Esophagus squamous epithelium (tissue), 5 donors: ENCODE measurements around the gene TMEM60. TPM values are rescaled to one million over a fixed set of nuclear protein-coding genes. Genes with fewer than 3 reads are reported as not detected.

Experiments
- DNase-seq: peaks from one replicate; lab custom pipeline; 2025; lab: John Stamatoyannopoulos, UW
- H3K27ac ChIP-seq, 4 donors: fragments of 200-600 bp; sonication (generic); one replicate each; pipeline ENCODE4 v1.5.1; 2016 to 2019; ENCODE audit warnings: mild to moderate bottlenecking in 1 of 4
- H3K27me3 ChIP-seq, 4 donors: fragments of 200-600 bp; sonication (generic); 1 replicate in 3 of 4; 2 replicates in 1 of 4; pipeline versions ENCODE4 v1.5.1 to v1.6.0; 2017 to 2021; ENCODE audit warnings: antibody characterized with exemption in 1 of 4
- H3K36me3 ChIP-seq, 3 donors: fragments of 200-600 bp; sonication (generic); one replicate each; pipeline ENCODE4 v1.5.1; 2016 to 2019
- H3K4me1 ChIP-seq, 3 donors: fragments of 200-600 bp; sonication (generic); one replicate each; pipeline ENCODE4 v1.5.1; 2017 to 2019
- H3K4me3 ChIP-seq, 4 donors: fragments of 200-600 bp; sonication (generic); 1 replicate in 3 of 4; 2 replicates in 1 of 4; pipeline ENCODE4 v1.5.1; 2016 to 2019; ENCODE audit warnings: mild to moderate bottlenecking in 2 of 4, moderate library complexity in 1 of 4
- H3K9me3 ChIP-seq, 3 donors: fragments of 200-600 bp; sonication (generic); one replicate each; pipeline ENCODE4 v1.5.1; 2016 to 2019
- POLR2A ChIP-seq, 4 donors: fragments of 450-650 bp; IDR thresholded peaks; one replicate each; pipeline ENCODE4 v1.6.1; 2017; ENCODE audit warnings: antibody characterized with exemption in 4 of 4, mild to moderate bottlenecking in 4 of 4, moderate library complexity in 3 of 4
- WGBS, 2 donors: methylation state at CpG; one replicate each; pipeline ENCODE4 v1.1.5; 2018; 5-methylcytosine and 5-hydroxymethylcytosine counted together
- intact Hi-C: fragments of 100-400 bp; cut with DNase I; formaldehyde crosslinking; loops from one replicate; pipeline ENCODE4 v1.15.0; 2022
- total RNA-seq, 4 donors: library from RNA; depleted of rRNA; stranded (reverse); fragments of >200 nt; gene quantifications; one replicate each; pipeline ENCODE4 v1.1.0, GENCODE V29; 2016
- TF ChIP-seq, protein P1 (sequence below), 6 experiments: fragments of 450-650 bp in 4 of 6; fragments of 200-600 bp in 2 of 6; sonication (generic) in 2 of 6; IDR thresholded peaks; one replicate each; pipeline ENCODE4 v1.5.1; 2016 to 2019; ENCODE audit warnings: antibody characterized with exemption in 6 of 6, mild to moderate bottlenecking in 4 of 6, moderate library complexity in 4 of 6
- donor health status: DM: yes; HTN: yes; CAD: no.

Gene TMEM60
- total RNA-seq, 4 donors from 2014 or later, result 6.9 to 18.8 (median 9.1) TPM

DNA sequence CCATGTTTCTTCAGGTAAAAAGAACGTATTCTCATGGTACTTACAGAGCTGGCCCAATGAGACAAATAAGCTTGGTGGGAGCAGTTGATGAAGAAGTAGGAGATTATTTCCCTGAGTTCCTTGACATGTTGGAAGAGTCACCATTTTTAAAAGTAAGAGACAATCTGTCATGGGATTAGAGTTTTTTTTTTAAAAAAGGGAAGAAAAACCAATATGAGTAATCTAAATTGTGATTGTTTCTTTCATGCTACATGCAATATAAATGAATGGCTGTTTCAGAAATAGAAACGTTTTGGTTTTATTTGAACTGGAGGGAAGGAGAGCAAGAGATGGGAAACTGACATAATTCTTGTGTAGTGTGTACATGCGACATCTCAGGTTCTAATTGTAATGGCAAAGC is 32.8 kb downstream of the TMEM60 start:
- intact Hi-C loops, result no loop called here
- H3K27ac ChIP-seq, result no peak overlapping the region
- no peaks in the 10 kb centered on the region for H3K27me3 ChIP-seq
- no peaks in the 10 kb centered on the region for H3K9me3 ChIP-seq
- H3K4me1 ChIP-seq, result peaks cover 0 to 15% (median 3%) of the 10 kb centered on the region in 3 donors
- peaks cover 0 to 50% (median 0%) of the 10 kb centered on the region in 3 donors for H3K36me3 ChIP-seq
- no peak for DNase-seq
- no peak overlapping the region for H3K4me3 ChIP-seq
- TF ChIP-seq, protein P1, sequence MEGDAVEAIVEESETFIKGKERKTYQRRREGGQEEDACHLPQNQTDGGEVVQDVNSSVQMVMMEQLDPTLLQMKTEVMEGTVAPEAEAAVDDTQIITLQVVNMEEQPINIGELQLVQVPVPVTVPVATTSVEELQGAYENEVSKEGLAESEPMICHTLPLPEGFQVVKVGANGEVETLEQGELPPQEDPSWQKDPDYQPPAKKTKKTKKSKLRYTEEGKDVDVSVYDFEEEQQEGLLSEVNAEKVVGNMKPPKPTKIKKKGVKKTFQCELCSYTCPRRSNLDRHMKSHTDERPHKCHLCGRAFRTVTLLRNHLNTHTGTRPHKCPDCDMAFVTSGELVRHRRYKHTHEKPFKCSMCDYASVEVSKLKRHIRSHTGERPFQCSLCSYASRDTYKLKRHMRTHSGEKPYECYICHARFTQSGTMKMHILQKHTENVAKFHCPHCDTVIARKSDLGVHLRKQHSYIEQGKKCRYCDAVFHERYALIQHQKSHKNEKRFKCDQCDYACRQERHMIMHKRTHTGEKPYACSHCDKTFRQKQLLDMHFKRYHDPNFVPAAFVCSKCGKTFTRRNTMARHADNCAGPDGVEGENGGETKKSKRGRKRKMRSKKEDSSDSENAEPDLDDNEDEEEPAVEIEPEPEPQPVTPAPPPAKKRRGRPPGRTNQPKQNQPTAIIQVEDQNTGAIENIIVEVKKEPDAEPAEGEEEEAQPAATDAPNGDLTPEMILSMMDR (IDR thresholded peaks at IDR 0.05), result no peak
- TF ChIP-seq POLR2A (IDR thresholded peaks at IDR 0.05), result no peak
- WGBS, 2 donors, result 62 to 67% methylated on average over 3 of the region's 3 CpGs

DNA sequence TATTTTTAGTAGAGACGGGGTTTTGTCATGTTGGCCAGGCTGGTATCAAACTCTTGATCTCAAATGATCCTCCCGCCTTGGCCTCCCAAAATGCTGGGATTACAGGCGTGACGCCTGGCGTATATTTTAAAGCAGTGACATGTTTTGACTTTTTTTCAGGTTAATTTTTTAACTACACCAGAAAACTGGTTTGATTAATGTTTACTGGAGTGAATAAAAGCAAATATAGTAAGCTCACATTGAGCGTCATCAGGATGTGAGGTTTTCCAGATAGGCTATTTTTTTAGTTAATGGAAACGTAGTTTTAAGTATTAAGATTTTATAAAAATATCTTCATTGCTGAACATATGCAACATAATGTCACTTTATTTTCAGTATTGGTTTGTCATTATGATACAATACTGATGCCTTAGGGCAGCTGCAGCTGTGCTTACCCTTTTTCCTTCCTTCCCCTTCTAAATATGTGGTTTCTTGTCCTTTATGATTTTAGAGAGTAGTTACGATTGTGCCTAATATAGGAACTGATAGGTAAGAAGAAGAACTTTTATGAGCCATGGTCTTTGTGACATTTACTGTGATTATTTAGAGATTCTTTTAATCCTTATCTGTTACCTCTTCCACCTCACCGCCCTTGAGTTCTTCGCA is 37.3 kb downstream of the TMEM60 start:
- Histone ChIP-seq H3K36me3 (peaks cover 0 to 14% (median 0%) of the 10 kb centered on the region in 3 donors), H3K4me1 (peaks cover 0 to 42% (median 5%) of the 10 kb centered on the region in 3 donors), H3K27me3 (no peaks in the 10 kb centered on the region), H3K4me3 (no peak overlapping the region), H3K9me3 (no peaks in the 10 kb centered on the region), H3K27ac (no peak overlapping the region)
- WGBS, 2 donors, result 87 to 88% methylated on average over 10 of the region's 10 CpGs
- no peak for DNase-seq
- intact Hi-C loops, result no loop called here
- TF ChIP-seq, protein P1 (IDR thresholded peaks at IDR 0.05), result no peak
- TF ChIP-seq POLR2A (IDR thresholded peaks at IDR 0.05), result no peak

DNA sequence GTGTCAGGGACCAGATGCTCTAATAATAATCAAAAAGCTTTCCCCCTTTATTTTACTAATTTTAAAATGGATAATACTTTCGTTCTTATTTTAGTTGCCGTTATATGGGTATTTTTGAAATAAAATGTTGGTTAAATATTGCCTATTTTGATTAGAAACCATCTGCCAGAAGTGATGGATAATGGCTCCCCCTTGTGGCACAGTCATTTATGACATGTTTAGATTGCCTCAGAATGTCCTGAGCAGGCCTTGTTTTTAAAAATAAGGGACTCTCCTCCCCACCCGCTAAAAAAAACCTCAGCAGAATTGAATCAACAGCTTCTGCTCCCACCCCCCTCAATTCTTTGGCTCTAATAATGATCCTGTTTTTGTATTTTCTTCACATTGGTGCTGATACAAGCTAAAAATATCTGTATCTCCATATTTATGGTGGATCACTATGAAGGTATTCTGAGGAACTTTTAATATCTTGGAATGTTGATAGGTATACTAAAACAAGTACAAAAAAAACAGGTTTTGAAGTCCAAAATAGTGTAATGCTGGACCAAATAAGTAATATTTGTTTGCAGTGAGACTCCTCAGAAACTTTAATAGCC is 38.8 kb downstream of the TMEM60 start:
- 0% methylated on average over 3 of the region's 3 CpGs for WGBS, 2 donors
- no peak for TF ChIP-seq POLR2A (IDR thresholded peaks at IDR 0.05)
- TF ChIP-seq, protein P1 (IDR thresholded peaks at IDR 0.05), result peak; percentile 70 to 86 (median 78)
- intact Hi-C loops, result loop anchor here (5.0 kb wide), 1 partner anchor 107 kb away; no protein-coding TSS in a partner anchor
- Histone ChIP-seq H3K4me3 (no peak overlapping the region), H3K36me3 (peaks cover 0 to 9% (median 0%) of the 10 kb centered on the region in 3 donors), H3K4me1 (peaks cover 0 to 35% (median 4%) of the 10 kb centered on the region in 3 donors), H3K9me3 (no peaks in the 10 kb centered on the region), H3K27ac (peak overlapping the region in 1 of 4 donors; percentile 30), H3K27me3 (no peaks in the 10 kb centered on the region)
- DNase-seq, result no peak

DNA sequence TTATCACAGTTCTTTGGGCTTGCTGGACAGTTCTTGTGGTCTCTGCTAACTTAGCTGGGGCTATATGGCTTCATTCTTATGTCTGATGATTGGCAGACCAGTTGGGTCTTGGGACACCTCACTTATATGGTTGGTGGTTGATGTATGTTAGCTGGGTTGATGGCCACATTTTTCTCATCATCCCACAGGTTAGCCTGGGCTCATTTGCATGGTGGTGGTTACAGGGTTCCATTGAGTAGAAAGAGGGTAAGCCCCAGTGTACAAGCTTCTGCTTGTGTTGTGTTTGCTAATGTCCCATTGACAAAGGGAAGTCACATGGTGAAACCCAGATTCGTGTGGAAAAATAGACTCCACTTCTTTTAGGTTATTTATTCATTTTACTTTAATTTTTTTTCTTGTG is 40.6 kb downstream of the TMEM60 start:
- intact Hi-C loops, result loop anchor here (5.0 kb wide), 1 partner anchor 105 kb away; no protein-coding TSS in a partner anchor
- H3K4me3 ChIP-seq, result no peak overlapping the region
- no peaks in the 10 kb centered on the region for H3K9me3 ChIP-seq
- WGBS, 2 donors, result 4 to 5% methylated on average over 1 of the region's 1 CpG
- TF ChIP-seq, protein P1 (IDR thresholded peaks at IDR 0.05), result no peak
- no peak for TF ChIP-seq POLR2A (IDR thresholded peaks at IDR 0.05)
- peaks cover 0 to 12% (median 0%) of the 10 kb centered on the region in 3 donors for H3K36me3 ChIP-seq
- DNase-seq, result no peak
- no peak overlapping the region for H3K27ac ChIP-seq
- H3K4me1 ChIP-seq, result peaks cover 0 to 33% (median 4%) of the 10 kb centered on the region in 3 donors
- no peaks in the 10 kb centered on the region for H3K27me3 ChIP-seq

DNA sequence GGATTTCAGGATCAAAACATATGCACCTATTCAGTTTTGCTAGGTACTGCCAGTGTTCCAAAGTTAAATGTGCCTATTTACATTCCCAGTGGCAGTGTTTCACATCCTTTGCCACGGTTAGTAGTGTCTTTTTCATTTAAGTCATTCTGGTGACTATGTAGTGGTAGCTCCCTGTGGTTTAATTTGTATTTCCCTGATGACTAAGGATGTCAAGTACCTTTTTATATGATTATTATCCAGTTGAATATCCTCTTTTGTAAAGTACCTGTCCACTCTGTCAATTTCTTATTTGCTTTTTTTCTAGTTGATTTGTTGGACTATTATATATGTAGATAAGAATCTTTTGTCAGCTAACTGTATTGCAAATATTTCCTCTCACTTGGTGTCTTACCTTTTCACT is 45.1 kb downstream of the TMEM60 start:
- TF ChIP-seq POLR2A (IDR thresholded peaks at IDR 0.05), result no peak
- TF ChIP-seq, protein P1 (IDR thresholded peaks at IDR 0.05), result no peak
- intact Hi-C loops, result no loop called here
- H3K9me3 ChIP-seq, result no peaks in the 10 kb centered on the region
- peaks cover 0 to 22% (median 0%) of the 10 kb centered on the region in 3 donors for H3K4me1 ChIP-seq
- no peak overlapping the region for H3K4me3 ChIP-seq
- H3K36me3 ChIP-seq, result peaks cover 0 to 46% (median 0%) of the 10 kb centered on the region in 3 donors
- H3K27ac ChIP-seq, result no peak overlapping the region
- DNase-seq, result no peak
- WGBS, 2 donors, result 62 to 76% methylated on average over 1 of the region's 1 CpG
- H3K27me3 ChIP-seq, result no peaks in the 10 kb centered on the region
